ENCODE results near the gene TMEM196. TPM values are rescaled to one million over a fixed set of nuclear protein-coding genes. Genes with fewer than 3 reads are reported as not detected.

Gene TMEM196
- polyA plus RNA-seq, 3 donors, result not detected

GRCh38 chr7:19752020-19752419 lies 21.4 kb downstream of the TMEM196 start:
- no peak overlapping the region for H3K4me2 ChIP-seq (replicated peaks; ENCODE audit: extremely low read depth, low read length, poor library complexity, severe bottlenecking)
- no peaks in the 10 kb centered on the region for H3K27me3 Mint-ChIP-seq (ENCODE audit: low read depth in 3 of 3)
- no peaks in the 10 kb centered on the region for H3K4me1 ChIP-seq (ENCODE audit: control insufficient read depth in 1 of 2, insufficient read depth in 2 of 2, low read length in 2 of 2)
- WGBS (ENCODE audit: insufficient coverage), result 100% methylated on average over 1 of the region's 3 CpGs
- H3K9me3 ChIP-seq (replicated peaks in 1 of 2; ENCODE audit: control insufficient read depth in 1 of 2, insufficient read depth in 1 of 2, low read length in 2 of 2), result no peaks in the 10 kb centered on the region
- intact Hi-C loops (cut with micrococcal nuclease), result loop anchor here in 1 of 2 donors (10.0 kb wide), 1 partner anchor 843 kb away; no protein-coding TSS in a partner anchor
- no peaks in the 10 kb centered on the region for H3K27me3 ChIP-seq (ENCODE audit: control insufficient read depth in 2 of 2, insufficient read depth in 2 of 2, low read length in 2 of 2)
- no peaks in the 10 kb centered on the region for H4K20me1 ChIP-seq (ENCODE audit: insufficient read depth, low read length)
- H3K36me3 ChIP-seq (replicated peaks in 1 of 2; ENCODE audit: control insufficient read depth in 1 of 2, insufficient read depth in 2 of 2, low read length in 2 of 2), result no peaks in the 10 kb centered on the region
- no peak for TF ChIP-seq CTCF (IDR thresholded peaks at IDR 0.05)
- DNase-seq, result no peak
- no peak overlapping the region for H3K4me3 ChIP-seq (replicated peaks in 1 of 3; ENCODE audit: low read depth in 2 of 3, low read length in 3 of 3)
- H3K9ac ChIP-seq (ENCODE audit: insufficient read depth, low read length, poor library complexity, severe bottlenecking), result no peak overlapping the region
- H3K4me3 Mint-ChIP-seq, result no peak overlapping the region
- no peaks in the 10 kb centered on the region for H3K9me3 Mint-ChIP-seq
- H2AFZ ChIP-seq (ENCODE audit: insufficient read depth, low read depth, low read length, poor library complexity, severe bottlenecking), result no peak overlapping the region
- H3K27ac Mint-ChIP-seq, result no peak overlapping the region
- H3K79me2 ChIP-seq (ENCODE audit: insufficient read depth, low read length), result no peaks in the 10 kb centered on the region
- no peaks in the 10 kb centered on the region for H3K36me3 Mint-ChIP-seq
- no peak overlapping the region for H3K27ac ChIP-seq (ENCODE audit: low read depth in 1 of 2, low read length in 2 of 2)
- no peaks in the 10 kb centered on the region for H3K4me1 Mint-ChIP-seq

DNA sequence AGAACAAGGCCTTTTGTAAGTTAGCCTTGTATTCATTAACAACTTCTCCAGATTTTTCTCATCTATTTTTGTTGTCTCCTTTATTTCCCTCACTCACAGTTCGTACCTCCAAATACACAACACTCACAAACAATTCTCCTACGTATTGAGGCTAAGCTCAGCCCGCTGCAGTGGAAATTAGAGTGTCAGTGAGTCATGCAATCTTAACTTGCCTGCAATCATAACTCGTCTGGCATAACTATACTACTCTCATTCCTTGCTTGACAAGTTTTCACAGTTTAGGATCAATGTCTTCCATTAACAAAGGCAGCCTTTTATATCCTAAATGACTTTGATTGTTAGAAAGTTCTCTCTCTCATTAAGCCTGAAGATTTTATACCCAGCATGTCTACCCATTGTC lies 23.8 kb downstream of the TMEM196 start:
- no peaks in the 10 kb centered on the region for H3K27me3 ChIP-seq (ENCODE audit: control insufficient read depth in 2 of 2, insufficient read depth in 2 of 2, low read length in 2 of 2)
- H3K27ac ChIP-seq (ENCODE audit: low read depth in 1 of 2, low read length in 2 of 2), result no peak overlapping the region
- TF ChIP-seq CTCF (IDR thresholded peaks at IDR 0.05), result no peak

More for the DNA sequence above, 23.8 kb downstream of the TMEM196 start:
- no peaks in the 10 kb centered on the region for H3K36me3 ChIP-seq (replicated peaks in 1 of 2; ENCODE audit: control insufficient read depth in 1 of 2, insufficient read depth in 2 of 2, low read length in 2 of 2)
- no peak overlapping the region for H2AFZ ChIP-seq (ENCODE audit: insufficient read depth, low read depth, low read length, poor library complexity, severe bottlenecking)
- H3K9me3 ChIP-seq (replicated peaks in 1 of 2; ENCODE audit: control insufficient read depth in 1 of 2, insufficient read depth in 1 of 2, low read length in 2 of 2), result no peaks in the 10 kb centered on the region
- no peak for DNase-seq
- H3K27ac Mint-ChIP-seq, result peak overlapping the region in 1 of 7 donors; percentile 12
- no peaks in the 10 kb centered on the region for H3K79me2 ChIP-seq (ENCODE audit: insufficient read depth, low read length)
- H3K4me3 Mint-ChIP-seq, result no peak overlapping the region
- H3K4me1 Mint-ChIP-seq, result no peaks in the 10 kb centered on the region
- H3K4me2 ChIP-seq (replicated peaks; ENCODE audit: extremely low read depth, low read length, poor library complexity, severe bottlenecking), result no peak overlapping the region
- 92% methylated on average over 3 of the region's 4 CpGs for WGBS (ENCODE audit: insufficient coverage)
- H3K4me3 ChIP-seq (replicated peaks in 1 of 3; ENCODE audit: low read depth in 2 of 3, low read length in 3 of 3), result no peak overlapping the region
- no peak overlapping the region for H3K9ac ChIP-seq (ENCODE audit: insufficient read depth, low read length, poor library complexity, severe bottlenecking)
- no peaks in the 10 kb centered on the region for H3K9me3 Mint-ChIP-seq
- no peaks in the 10 kb centered on the region for H3K36me3 Mint-ChIP-seq
- intact Hi-C loops (cut with micrococcal nuclease), result loop anchor here (5.0 to 10.0 kb wide), 2 partner anchors 845 to 848 kb away; no protein-coding TSS in a partner anchor
- H4K20me1 ChIP-seq (ENCODE audit: insufficient read depth, low read length), result no peaks in the 10 kb centered on the region
- peaks cover 0 to 5% (median 0%) of the 10 kb centered on the region in 3 donors for H3K27me3 Mint-ChIP-seq (ENCODE audit: low read depth in 3 of 3)
- no peaks in the 10 kb centered on the region for H3K4me1 ChIP-seq (ENCODE audit: control insufficient read depth in 1 of 2, insufficient read depth in 2 of 2, low read length in 2 of 2)

All from CD14-positive monocyte (primary cell).